Kasumi-1 (cell line): ENCODE results near the gene TNNI3.
"Not testable (repeated sequence)": the region's sequence is repeated elsewhere in the genome, so short reads cannot be mapped to it uniquely, and the experiment has no call there.

ENCODE experiments used
- DNase-seq, 2 experiments: peaks; one replicate each; lab custom pipeline; 2025; lab: John Stamatoyannopoulos, UW

TNNI3 gene

DNA sequence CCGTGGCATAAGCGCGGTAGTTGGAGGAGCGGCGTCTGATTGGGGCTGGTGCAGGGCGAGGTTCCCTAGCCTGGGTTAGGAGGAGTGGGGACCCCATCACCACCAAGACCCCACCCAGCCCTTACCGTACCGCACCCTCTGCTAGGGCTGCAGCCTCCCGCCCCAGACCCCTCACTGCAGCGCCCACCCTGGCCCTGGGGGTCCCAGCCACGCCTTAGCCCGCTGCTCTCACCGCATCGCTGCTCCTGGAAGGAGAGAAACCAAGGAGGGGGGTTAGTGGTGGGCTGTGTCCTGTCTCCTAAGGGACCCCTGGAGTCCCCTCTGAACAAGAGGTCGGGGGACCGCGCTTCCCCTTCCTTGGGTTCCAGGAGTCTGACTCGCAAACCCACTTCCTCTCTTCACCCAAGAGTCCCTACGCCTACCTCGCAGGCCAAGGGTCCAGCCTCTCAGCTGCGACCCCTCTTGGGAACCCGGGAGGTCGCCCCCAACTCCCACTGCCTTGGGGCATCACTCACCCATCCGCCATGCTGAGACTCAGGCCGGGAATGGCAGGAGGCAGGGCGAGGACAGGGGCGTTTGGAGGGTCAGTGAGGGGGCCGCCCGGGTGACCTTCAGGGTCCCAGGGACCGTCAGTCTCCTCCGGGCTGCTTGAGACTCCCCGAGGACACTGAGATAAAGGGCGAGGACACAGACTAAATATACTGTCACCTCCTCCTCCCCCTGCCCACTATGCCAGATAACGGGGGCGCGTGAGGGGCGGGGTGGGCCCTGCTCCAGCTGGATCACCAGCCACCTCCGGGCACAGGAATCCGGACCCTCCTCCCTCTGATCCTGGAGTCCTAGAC is at the start of gene TNNI3:
Gene TNNI3 (minus strand): TSS at position 669 of the 845 bp plus-strand sequence. CDS start 143 bp downstream, at position 526.
- DNase-seq: no peak

DNA sequence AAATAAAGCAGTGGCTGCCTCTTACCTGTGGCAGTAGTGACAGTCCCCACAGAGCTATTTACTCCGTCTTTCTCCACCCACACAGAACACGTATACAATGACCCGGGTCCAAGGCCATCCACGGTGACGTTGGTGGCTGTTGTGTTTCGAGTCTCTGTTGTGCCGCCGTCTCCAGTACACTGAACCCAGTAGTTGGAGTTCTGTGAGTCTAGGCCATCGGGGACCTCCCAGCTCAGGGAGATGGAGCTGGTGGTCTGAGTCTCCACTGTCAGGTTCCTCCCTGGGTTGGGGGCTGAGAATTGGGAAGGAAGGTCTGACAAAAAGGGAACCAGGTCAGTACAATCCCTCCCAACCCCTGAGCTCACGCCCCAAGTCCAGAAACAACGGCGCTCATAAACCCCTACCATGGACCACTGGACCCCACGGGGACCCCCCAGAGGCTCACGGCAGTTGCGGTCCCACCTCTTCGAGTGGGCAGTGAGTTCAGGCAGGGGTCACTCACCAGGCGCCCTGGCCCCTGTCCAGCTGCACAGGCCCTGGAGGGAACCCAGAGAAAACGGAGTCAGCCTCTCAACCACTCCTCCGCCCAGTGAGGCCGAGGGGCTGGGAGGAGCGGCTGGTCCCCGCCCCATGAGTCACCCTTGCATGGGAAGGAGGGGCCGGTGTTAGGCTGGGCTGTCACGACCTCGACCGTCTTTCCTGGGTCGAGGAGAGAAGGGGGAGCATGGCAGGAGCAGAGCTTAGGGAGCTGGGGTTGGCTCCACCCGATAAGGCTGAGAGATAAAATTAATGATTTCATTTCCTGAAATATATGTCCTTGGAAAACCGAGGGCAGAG is 49.4 kb upstream of the TNNI3 start:
- peak; percentile 73 to 79 for DNase-seq

DNA sequence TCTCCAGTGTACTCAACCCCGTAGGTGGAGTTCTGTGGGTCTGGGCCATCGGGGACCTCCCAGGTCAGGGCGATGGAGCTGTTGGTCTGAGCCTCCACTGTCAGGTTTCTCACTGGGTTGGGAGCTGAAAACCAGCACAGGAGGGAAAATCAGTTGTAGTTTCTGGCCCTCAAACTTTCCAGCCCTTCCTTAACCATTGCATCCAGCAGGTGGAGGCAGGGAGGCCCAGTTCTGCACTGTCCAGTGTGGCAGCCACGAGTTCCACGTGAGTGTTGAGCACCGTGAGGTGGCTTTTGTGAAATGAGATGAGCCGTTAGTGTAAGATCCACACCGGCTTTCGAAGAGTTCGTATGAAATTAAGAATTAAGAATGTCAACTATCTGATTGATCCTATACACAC is 44.7 kb upstream of the TNNI3 start:
- DNase-seq: not testable (repeated sequence)

DNA sequence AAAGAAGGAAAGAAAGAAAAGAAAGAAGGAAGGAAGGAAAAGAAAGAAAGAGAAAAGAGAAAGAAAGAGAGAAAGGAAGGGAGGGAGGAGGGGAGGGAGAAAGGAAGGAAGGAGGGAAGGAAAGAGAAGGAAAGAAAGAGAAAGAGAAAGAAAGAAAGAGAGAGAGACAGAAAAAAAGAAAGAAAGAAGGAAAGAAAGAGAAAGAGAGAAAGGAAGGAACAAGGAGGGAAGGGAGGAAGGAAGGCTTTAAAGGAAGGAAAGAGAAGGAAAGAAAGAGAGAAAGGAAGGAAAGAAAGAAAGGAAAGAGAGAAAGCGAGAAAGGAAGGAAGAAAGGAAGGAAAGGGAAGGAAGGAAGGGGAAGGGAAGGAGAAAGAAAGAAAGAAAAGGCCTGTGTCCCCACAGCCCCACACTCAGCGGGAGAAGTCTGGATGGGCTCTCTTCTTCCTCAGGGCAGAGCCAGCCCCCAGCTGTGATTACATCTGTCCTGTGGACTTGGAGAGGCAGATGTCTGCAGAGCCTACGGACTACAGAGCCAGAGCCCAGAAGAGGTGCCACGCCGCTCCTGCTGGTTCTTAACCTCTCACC is 42.2 kb upstream of the TNNI3 start:
- DNase-seq: no peak

DNA sequence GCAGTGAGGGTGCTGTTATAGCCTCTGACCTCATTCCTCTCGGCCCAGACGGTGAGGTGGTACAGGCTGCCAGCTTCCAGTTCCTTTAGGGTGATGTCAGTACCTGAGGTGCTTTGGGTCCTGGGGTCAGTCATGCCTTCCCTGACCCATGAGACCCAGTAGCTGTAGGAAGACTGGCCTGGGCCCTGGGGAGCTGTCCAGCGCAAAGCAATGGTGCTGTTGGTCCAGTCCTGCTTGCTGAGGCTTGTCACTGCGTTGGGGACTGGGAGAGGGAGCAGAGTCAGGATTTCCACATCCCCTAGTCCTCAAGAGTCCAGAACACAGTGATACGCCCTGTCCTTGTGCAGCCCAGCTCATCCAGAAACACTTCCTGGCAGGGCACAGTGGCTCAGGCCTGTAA is 41.1 kb upstream of the TNNI3 start:
- DNase-seq: no peak

DNA sequence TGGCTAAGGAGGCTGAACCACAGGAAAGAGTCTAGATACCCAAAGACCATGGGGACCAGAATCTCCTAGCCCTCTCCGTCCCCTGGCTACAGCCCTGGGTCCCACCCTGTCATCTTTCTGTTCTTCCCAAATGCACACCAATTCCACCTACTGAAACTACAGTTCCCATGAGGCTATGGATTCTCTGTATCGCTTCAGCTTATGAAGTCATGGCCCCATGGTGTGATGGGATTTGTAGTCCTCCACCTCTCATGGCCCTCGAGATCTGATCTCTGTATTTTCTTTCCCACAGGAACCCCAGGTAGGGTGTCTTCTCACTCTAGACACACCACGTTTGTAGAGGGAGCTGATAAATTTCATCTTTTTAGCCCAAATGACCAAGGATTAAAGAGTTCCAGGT is 40.0 kb upstream of the TNNI3 start:
- peak; percentile 14 to 26 for DNase-seq

DNA sequence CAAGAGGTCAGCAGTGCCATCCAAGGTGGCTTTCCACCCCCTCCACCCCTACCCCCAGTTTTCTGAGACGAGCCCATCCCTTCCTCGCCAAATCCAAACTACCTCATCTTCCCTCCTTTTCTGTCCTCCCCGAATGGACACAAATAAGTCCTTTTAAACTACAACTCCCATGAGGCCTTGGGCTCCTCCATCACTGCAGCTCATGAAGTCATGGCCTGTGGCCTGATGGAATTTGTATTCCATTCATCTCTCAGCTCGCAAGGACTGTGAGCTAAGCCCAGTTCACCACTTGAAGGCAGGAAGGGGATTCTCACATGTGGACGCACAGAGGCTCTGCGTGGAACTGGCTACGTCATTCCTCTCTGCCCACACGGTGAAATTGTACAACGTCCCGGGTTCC is 39.3 kb upstream of the TNNI3 start:
- no peak for DNase-seq

DNA sequence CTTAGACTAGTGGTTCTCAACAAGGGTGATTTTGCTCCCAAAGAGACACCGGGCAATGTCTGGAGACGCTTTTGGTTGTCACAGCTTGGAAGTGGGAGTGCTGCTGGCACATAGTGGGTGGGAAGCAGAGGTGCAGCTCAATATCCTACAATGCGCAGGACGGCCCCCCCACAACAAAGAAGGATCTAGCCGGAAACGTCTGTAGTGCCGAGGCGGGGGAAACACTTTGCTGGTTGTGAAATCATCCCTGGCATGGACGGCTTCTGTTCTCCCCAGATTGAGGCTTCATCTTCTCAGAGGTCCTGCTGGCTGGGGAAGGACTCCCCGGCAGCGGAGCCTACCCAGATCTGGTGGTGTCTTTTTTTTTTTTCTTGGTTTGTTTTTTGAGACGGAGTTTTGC is 35.9 kb upstream of the TNNI3 start:
- peak; percentile 71 for DNase-seq

DNA sequence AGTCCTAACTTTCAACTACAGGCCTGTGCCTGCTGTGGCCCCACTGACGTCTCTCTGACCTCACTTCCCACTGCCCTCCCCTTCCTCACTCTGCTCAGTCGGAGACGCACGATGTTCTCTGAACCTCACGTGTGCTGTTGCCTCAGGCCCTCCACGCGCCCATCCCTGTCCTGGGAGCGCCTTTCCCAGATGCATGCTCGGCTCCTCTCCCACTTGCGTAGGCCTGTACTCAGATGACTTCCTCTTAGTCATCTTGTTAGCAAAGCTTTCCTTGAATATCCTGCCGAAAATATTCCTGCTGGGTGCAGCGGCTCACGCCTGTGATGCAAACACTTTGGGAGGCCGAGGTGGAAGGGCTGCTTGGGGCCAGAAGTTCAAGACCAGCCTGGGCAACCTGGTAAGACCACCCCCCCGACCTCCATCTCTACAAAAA is 31.9 kb upstream of the TNNI3 start:
- peak in 1 of 2 experiments; percentile 18 for DNase-seq

DNA sequence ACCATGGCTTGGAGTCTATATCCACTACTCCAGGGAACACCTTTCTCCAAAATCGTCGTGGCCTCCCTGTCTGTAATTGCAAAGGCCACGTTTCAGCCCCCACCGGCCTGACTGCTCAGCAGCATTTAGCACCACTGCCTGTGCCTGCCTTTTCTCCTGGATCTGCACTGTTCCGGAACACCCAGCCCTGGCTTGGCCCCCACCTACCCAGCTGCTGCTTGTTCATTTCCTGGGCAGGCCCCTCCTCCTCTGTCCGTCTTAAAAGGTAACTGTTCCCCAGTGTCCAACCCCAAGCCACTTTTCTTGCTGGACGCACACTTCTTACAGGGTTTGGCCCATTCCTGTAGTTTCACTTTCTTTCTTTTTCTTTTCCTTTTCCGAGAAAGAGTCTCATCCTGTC is 31.1 kb upstream of the TNNI3 start:
- no peak for DNase-seq

DNA sequence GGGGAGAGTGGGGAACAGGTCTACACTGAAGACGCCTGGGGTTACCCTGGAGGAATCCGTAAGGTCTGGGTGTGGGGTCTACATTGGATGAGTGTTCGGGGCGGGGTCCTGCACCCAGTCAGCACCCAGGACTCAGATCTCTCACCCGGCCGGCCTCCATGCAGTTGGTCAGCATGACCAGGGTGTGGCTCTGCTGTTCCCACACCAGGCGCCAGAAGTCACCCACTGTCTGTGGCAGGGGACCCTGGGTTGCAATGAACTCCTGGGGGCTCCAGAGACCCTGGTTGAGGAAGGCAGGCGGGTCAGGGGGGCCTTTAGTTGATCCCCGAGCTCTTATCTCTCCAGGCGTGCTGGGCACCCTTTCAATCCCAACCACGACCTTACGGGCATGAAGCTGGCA is 28.5 kb upstream of the TNNI3 start:
- no peak for DNase-seq

DNA sequence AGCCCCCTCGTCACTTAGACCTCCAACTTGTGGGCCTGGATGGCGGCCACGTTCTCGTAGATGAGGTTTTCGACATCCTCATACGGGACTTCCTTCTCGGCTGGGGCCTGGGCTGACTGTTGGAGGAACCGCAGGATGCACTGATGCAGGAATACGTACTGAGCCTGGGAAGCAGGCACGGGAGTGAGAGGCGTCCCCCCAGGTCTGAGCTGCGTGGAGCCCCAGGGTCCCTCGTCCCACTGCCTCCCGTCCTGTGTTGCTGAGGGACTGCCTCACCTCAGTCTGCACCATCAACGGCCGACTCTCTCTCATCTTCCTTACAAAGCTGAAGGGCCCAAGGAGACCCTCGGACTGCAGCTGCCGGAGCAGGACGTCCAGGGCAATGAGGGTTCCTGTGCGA is 24.2 kb upstream of the TNNI3 start:
- DNase-seq: no peak

DNA sequence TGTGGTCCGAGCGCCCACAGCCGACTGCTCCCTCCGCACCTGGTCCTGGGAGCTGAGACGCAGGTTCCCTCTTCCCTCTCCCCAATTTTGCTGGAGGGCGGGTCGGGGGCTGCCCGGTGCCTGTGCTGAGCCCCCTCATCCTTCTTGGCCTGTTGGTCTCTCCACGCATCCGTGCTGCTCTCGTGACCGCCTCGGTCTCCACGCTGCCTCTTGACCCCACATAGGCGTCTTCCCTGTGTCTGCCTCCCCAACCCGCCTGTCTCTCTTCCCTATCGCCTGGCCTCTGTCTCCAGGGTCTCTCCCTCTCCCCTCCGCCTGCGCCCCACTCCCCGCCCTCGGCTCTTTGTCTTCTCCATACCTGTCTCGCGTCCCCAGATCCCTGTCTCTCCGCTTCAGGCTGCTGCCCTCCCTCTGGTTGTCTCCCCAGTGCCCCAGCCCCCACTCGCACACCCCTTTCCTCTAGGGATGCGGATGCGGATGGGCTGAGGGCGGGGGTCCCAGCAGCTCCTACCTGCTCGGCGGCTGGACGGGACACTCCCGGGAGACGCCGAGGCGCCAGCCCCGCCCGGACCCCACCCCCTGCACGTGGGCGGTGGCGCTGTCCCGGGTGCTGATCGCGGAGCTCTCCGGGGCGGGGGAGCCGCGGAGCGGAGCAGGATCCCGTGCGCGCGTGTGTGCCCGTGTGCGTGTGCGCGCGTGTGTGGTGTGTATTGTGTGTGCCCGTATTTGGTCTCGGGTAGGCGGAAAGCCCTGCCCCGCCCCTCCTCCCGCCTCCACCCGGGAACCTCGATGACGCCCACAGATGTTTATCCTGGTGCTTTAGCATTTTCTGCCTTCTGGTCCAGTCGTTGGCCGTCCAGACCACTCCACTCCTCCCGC is 22.3 kb upstream of the TNNI3 start, which contains the start of gene SYT5:
Gene SYT5 (minus strand): TSS at position 684 of the 879 bp plus-strand sequence. CDS start 1,248 bp downstream, outside the sequence.
- no peak for DNase-seq

DNA sequence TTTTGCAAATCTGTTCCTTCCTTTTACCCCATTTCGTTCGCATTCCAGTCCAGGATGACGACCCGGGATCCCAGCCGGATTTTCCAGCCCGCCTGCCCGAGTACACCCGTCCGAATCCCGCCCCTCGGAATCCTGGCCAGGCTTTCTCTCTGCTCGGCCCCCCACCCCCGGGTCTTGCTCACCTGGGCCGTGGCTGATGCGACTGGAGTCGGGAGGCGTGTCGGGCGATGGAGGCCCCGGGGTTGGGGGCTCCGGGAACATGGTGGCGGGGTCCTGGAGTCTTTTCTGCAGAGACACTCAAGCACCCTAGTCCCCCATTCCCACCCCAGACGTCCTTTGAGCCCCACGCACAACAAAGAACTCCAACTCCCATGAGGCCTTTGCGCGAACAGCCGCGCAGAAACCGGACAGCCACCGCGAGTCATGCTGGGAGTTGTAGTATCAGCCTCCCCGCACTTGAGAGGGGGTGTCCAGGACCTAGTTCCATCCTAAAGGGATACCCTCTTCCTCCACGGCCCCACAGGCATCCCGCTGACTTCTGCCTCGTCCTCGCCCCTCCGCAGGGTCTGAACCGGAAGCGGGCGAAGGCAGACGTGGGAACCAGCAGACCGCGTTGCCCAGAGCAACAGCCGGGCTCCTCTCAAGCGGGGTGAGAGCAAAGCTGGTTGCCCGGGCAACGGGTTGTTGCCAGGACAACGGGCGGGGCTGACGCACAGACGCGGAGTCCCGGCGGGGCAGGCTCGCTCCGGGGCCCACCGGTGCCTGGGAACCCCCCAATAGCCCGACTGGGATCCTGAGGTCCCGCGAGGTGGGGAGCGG is 21.5 kb upstream of the TNNI3 start:
- DNase-seq: no peak

DNA sequence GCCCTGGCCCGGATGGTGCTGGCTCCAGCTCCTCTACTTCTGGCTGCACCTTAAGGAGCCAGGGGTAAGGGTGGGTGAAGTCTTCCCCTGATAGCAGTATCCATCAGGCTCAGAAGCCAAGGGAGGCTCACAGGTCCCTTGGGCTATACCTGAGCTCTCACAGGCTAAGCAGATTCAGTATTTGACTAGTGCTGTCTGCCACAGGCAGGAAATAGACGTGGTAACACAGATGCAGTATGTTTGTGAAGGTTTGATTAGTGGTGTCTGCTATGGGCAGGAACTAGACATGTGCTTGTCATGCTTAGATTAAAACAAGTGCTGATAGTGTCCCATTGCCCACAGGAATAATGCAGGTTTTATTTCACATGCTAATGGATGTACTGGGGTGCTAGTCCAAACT is 18.5 kb upstream of the TNNI3 start:
- DNase-seq: no peak

DNA sequence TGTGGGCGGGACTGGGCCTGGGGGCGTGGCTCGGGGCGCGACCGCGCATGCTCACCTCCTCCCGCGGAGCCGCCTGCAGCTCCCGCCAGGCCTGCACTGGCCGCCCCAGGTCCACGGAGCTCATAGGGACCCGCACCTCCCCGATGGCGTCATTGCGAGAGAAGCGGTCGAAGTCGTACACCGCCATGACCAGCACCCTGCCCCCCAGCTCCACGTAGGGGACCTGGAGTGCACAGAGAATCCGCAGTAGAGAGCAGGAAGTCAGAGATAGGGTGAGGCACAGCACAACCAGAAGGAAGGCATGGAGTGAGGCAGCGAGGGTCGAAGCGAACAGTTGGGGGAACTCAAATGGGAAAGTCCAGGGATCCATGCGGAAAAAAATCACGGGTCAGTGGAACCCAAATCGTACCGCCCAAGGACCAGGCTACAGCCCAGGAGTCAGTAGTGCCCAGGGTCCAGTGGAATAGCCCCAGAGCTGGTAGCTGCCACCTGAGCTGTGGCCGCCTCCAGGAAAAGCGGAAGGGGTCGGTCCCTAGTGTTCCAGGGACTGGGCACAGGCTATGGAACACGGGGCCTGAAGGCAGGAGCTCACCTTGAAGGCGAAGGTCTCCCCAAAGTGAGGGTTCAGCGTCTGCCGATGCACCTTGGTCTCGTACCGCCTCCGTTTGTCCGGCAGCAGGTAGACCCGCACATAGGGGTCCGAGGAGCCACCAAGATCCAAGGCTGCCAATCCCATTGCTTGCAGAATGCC is 17.8 kb upstream of the TNNI3 start:
- DNase-seq: no peak

DNA sequence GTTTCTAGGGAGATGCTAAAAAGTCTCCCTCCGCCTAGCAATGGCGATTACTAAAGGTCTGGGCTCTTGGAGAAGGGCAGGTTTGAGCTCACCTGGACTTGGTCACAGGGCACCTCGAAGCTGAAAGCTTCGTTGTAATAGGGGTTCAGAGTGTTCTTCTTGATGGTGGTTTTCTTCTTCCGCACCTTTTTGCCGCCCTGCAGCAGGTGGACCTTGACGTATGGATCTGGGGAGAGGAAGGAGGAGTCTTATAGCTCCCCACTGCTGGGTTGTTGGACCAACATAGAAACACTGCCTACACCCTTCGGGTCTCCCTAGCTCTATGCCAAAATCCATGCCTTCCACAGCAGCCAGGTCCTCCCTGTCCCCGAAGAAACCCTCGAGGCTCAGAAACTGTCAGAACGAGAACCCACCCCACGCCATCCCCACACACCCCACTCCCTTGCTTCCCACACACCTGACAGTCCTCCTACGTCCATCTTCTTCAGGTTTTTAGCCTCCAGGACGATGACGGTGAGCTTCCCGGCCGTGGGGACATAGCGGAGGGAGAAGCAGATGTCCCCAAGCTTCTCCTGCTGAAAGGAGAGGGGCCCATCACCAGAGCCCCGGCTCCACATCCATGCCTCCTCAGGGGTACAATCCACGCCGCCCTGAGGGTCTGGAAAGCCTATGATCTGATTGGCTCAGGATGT is 17.0 kb upstream of the TNNI3 start:
- no peak for DNase-seq

DNA sequence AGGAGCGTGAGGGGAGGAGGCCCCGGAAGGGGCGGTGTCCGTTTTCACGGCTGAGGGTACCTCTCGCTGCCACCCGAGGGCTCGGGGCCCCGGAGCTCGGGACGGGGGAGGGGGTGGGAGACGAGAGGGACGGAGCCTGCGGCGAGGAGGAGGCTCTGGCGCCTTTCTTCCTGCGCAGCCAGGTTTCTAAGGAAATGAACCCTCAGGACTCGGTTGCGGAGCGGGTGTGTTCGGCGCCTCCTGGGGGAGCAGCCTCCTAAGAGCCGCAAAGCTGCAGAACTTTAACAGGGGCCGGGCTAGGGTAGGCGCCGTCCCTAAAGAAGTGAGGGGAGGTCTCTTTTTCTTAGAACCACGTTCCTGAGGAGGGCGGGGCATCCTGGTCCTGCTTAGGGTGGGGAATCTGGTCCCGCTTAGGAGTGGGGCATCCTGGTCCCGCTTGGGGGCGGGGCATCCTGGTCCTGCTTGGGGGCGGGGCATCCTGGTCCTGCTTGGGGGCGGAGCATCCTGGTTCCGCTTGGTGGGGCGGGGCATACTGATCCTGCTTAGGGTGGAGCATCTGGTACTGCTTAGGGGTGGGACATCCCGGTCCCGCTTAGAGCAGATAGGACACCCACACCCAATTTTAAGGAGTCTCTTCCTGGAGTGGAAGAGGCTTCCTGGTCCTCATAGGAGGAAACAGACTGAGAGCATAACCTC is 16.3 kb upstream of the TNNI3 start:
- DNase-seq: no peak
